ENCODE results near the gene MED17. TPM values are rescaled to one million over a fixed set of nuclear protein-coding genes. Genes with fewer than 3 reads are reported as not detected.

MED17 gene
- total RNA-seq, 1 experiment from 2014 or later = 67.9 TPM

DNA sequence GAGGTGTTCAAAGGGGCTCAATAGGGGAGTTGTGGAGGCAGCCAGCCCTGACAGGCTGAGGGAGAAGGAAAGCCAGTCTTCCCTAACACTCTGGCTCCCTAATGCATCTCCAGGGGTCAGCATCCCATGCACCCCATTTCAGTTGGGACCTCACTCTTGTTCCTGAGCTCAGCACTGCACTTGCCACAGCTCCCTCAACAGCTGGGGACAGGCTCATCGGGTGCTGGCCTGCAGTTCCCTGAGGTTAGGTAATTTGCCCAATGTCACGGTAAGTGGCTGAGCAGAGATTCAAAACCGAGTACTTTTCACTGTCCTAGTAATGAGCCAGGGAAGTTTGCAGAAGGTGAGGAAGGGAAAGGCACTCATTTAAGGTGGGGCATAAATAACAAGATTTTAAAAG lies 45.5 kb downstream of the MED17 start:
- Histone ChIP-seq H3K27ac (ENCODE audit: low read depth, low read length, poor library complexity, severe bottlenecking) (no peak overlapping the region), H3K36me3 (ENCODE audit: insufficient read depth, low read length, poor library complexity, severe bottlenecking) (no peaks in the 10 kb centered on the region), H3K4me3 (ENCODE audit: low read depth, low read length, poor library complexity, severe bottlenecking) (no peak overlapping the region), H3K4me1 (ENCODE audit: insufficient read depth, low read length, poor library complexity, severe bottlenecking) (no peaks in the 10 kb centered on the region), H3K27me3 (replicated peaks; ENCODE audit: insufficient read depth, low read depth, low read length, poor library complexity) (no peaks in the 10 kb centered on the region), H3K9me3 (ENCODE audit: low read depth, low read length, poor library complexity, severe bottlenecking) (no peaks in the 10 kb centered on the region)
- BruUV-seq (replicated peaks) = no TSS peak
- intact Hi-C loops (cut with micrococcal nuclease; ENCODE audit: unreplicated experiment) = no loop called here
- no peak for TF ChIP-seq EZH2 (IDR thresholded peaks at IDR 0.05; ENCODE audit: borderline replicate concordance, low read depth, low read length, poor library complexity, severe bottlenecking)
- TF ChIP-seq CTCF (conservative IDR thresholded peaks at IDR 0.05; ENCODE audit: low read depth, low read length) = no peak
- no peak for DNase-seq (ENCODE audit: low spot score)
- CTCF ChIA-PET = no interaction called here
- POLR2A ChIA-PET (ENCODE audit: low non-redundant PET) = no interaction called here

GRCh38 chr11:93831343-93832127 lies 47.5 kb downstream of the MED17 start:
- BruUV-seq (replicated peaks) = no TSS peak
- TF ChIP-seq CTCF (conservative IDR thresholded peaks at IDR 0.05; ENCODE audit: low read depth, low read length) (no peak), EZH2 (IDR thresholded peaks at IDR 0.05; ENCODE audit: borderline replicate concordance, low read depth, low read length, poor library complexity, severe bottlenecking) (no peak)
- ChIA-PET POLR2A (ENCODE audit: low non-redundant PET) (no interaction called here), CTCF (no interaction called here)
- no peaks in the 10 kb centered on the region for H3K4me1 ChIP-seq (ENCODE audit: insufficient read depth, low read length, poor library complexity, severe bottlenecking)
- DNase-seq (ENCODE audit: low spot score) = no peak
- H3K9me3 ChIP-seq (ENCODE audit: low read depth, low read length, poor library complexity, severe bottlenecking) = no peaks in the 10 kb centered on the region
- H3K4me3 ChIP-seq (ENCODE audit: low read depth, low read length, poor library complexity, severe bottlenecking) = no peak overlapping the region
- no peaks in the 10 kb centered on the region for H3K36me3 ChIP-seq (ENCODE audit: insufficient read depth, low read length, poor library complexity, severe bottlenecking)
- no peak overlapping the region for H3K27ac ChIP-seq (ENCODE audit: low read depth, low read length, poor library complexity, severe bottlenecking)
- intact Hi-C loops (cut with micrococcal nuclease; ENCODE audit: unreplicated experiment) = no loop called here
- no peaks in the 10 kb centered on the region for H3K27me3 ChIP-seq (replicated peaks; ENCODE audit: insufficient read depth, low read depth, low read length, poor library complexity)

GRCh38 chr11:93832780-93833179 lies 48.7 kb downstream of the MED17 start:
- Histone ChIP-seq H3K27ac (ENCODE audit: low read depth, low read length, poor library complexity, severe bottlenecking) (no peak overlapping the region), H3K27me3 (replicated peaks; ENCODE audit: insufficient read depth, low read depth, low read length, poor library complexity) (no peaks in the 10 kb centered on the region), H3K9me3 (ENCODE audit: low read depth, low read length, poor library complexity, severe bottlenecking) (no peaks in the 10 kb centered on the region), H3K4me1 (ENCODE audit: insufficient read depth, low read length, poor library complexity, severe bottlenecking) (no peaks in the 10 kb centered on the region), H3K36me3 (ENCODE audit: insufficient read depth, low read length, poor library complexity, severe bottlenecking) (no peaks in the 10 kb centered on the region), H3K4me3 (ENCODE audit: low read depth, low read length, poor library complexity, severe bottlenecking) (no peak overlapping the region)
- TF ChIP-seq CTCF (conservative IDR thresholded peaks at IDR 0.05; ENCODE audit: low read depth, low read length) (no peak), EZH2 (IDR thresholded peaks at IDR 0.05; ENCODE audit: borderline replicate concordance, low read depth, low read length, poor library complexity, severe bottlenecking) (no peak)
- no TSS peak for BruUV-seq (replicated peaks)
- ChIA-PET CTCF (no interaction called here), POLR2A (ENCODE audit: low non-redundant PET) (no interaction called here)
- DNase-seq (ENCODE audit: low spot score) = no peak
- intact Hi-C loops (cut with micrococcal nuclease; ENCODE audit: unreplicated experiment) = no loop called here
